HCT116 (cell line): ENCODE data around the gene HIVEP2. TPM values are rescaled to one million over a fixed set of nuclear protein-coding genes. Genes with fewer than 3 reads are reported as not detected.

Experiments used
- ATAC-seq: fragments of 200-7000 bp; cut with Tn5 transposase; 2 replicates; pipeline ENCODE4 v1.9.1; 2020; ENCODE audit warnings: mild to moderate bottlenecking, moderate library complexity
- BruUV-seq: library from RNA; stranded (reverse); fragments of 400-500 nt; replicated peaks from 2 replicates; lab custom pipeline; 2021; lab: Mats Ljungman, UMichigan
- CTCF ChIA-PET: fragments of 300-600 bp; sonication (Branson Sonifier 250); formaldehyde crosslinking; loops from one replicate; lab custom pipeline; 2021; ENCODE audit warnings: antibody characterized with exemption; lab: Charles Lee
- POLR2A ChIA-PET: fragments of 300-600, 350-600 bp; sonication (Branson Sonifier 250); formaldehyde crosslinking; loops from one replicate; lab custom pipeline; 2021; ENCODE audit warnings: antibody characterized with exemption; lab: Charles Lee
- RAD21 ChIA-PET, 2 experiments: fragments of 300-600 bp; sonication (Branson Sonifier 250); formaldehyde crosslinking; loops; one replicate each; lab custom pipeline; 2023; ENCODE audit warnings: low total read pairs in 2 of 2; ENCODE audit not compliant: uncharacterized antibody in 2 of 2, unreplicated experiment in 2 of 2, low non-redundant PET in 1 of 2; lab: Charles Lee
- DNase-seq: peaks from one replicate; pipeline ENCODE4 v3.0.0-alpha.2; 2010; ENCODE audit warnings: low read depth, low spot score
- H2AFZ ChIP-seq: fragments of 200-600 bp; shearing (Covaris generic), sonication (generic); 2 replicates; pipeline ENCODE4 v1.6.1; 2017; ENCODE audit warnings: low read depth, mixed run types, mixed read lengths, antibody characterized with exemption, low read length; ENCODE audit not compliant: poor library complexity, severe bottlenecking
- H3K27ac ChIP-seq: 2 replicates; pipeline ENCODE4 v1.5.1; 2012; ENCODE audit warnings: low read depth, low read length
- H3K27me3 ChIP-seq: fragments of 200-600 bp; sonication (generic); 2 replicates; pipeline ENCODE4 v1.6.1; 2016; ENCODE audit warnings: mixed run types, low read length, mixed read lengths; ENCODE audit not compliant: insufficient read depth
- H3K36me3 ChIP-seq, 2 experiments: fragments of 200-500 bp in 1 of 2; fragments of 200-600 bp in 1 of 2; sonication (Bioruptor generic) in 1 of 2; sonication (generic) in 1 of 2; 2 replicates each; pipeline versions ENCODE4 v1.5.1 to v1.6.1; 2014 to 2016; ENCODE audit warnings: low read length in 2 of 2, inconsistent platforms in 1 of 2, mixed read lengths in 1 of 2, mixed run types in 1 of 2; ENCODE audit not compliant: insufficient read depth in 2 of 2, control insufficient read depth in 1 of 2
- H3K4me1 ChIP-seq, 2 experiments: fragments of 200-600 bp in 1 of 2; sonication (generic) in 1 of 2; 2 replicates each; pipeline versions ENCODE4 v1.5.1 to v1.6.1; 2012 to 2017; ENCODE audit warnings: low read length in 2 of 2, inconsistent platforms in 1 of 2, mild to moderate bottlenecking in 1 of 2, mixed read lengths in 1 of 2, mixed run types in 1 of 2, moderate library complexity in 1 of 2; ENCODE audit not compliant: insufficient read depth in 2 of 2, control insufficient read depth in 1 of 2
- H3K4me2 ChIP-seq: fragments of 200-600 bp; sonication (generic); 2 replicates; pipeline ENCODE4 v1.6.1; 2017; ENCODE audit warnings: mixed run types, low read length, mixed read lengths
- H3K4me3 ChIP-seq, 2 experiments: fragments of 200-600 bp in 1 of 2; sonication (generic) in 1 of 2; replicated peaks in 1 of 2; 2 replicates each; pipeline ENCODE4 v1.5.1; 2011 to 2016; ENCODE audit warnings: low read length in 2 of 2, control low read depth in 1 of 2, low read depth in 1 of 2, mild to moderate bottlenecking in 1 of 2, mixed read lengths in 1 of 2, mixed run types in 1 of 2
- H3K79me2 ChIP-seq: fragments of 200-600 bp; sonication (generic); 2 replicates; pipeline ENCODE4 v1.6.1; 2017; ENCODE audit warnings: mild to moderate bottlenecking, mixed run types, low read length, moderate library complexity, mixed read lengths; ENCODE audit not compliant: insufficient read depth
- H3K9ac ChIP-seq: fragments of 200-600 bp; sonication (generic); 2 replicates; pipeline ENCODE4 v1.6.1; 2016; ENCODE audit warnings: low read length, mixed read lengths
- H3K9me2 ChIP-seq: fragments of 200-600 bp; sonication (generic), shearing (Covaris generic); 2 replicates; pipeline ENCODE4 v1.6.1; 2017; ENCODE audit warnings: mixed run types, mild to moderate bottlenecking, moderate library complexity; ENCODE audit not compliant: insufficient read depth
- H3K9me3 ChIP-seq, 2 experiments: fragments of 200-500 bp in 1 of 2; fragments of 200-600 bp in 1 of 2; sonication (Bioruptor generic) in 1 of 2; sonication (generic) in 1 of 2; 2 replicates each; pipeline ENCODE4 v1.6.1; 2014 to 2017; ENCODE audit warnings: low read length in 2 of 2, mixed read lengths in 2 of 2, inconsistent platforms in 1 of 2, low read depth in 1 of 2, mild to moderate bottlenecking in 1 of 2, mixed run types in 1 of 2, moderate library complexity in 1 of 2; ENCODE audit not compliant: control insufficient read depth in 1 of 2, insufficient read depth in 1 of 2
- H4K20me1 ChIP-seq: fragments of 200-600 bp; sonication (generic), shearing (Covaris generic); 2 replicates; pipeline ENCODE4 v1.6.1; 2017; ENCODE audit warnings: mixed run types, mild to moderate bottlenecking, moderate library complexity; ENCODE audit not compliant: insufficient read depth
- ATF3 ChIP-seq: IDR thresholded peaks from 2 replicates; pipeline ENCODE4 v1.6.1; 2012
- ELF1 ChIP-seq: IDR thresholded peaks from 2 replicates; pipeline ENCODE4 v1.6.1; 2012; ENCODE audit warnings: low read depth, borderline replicate concordance
- EZH2phosphoT487 ChIP-seq: fragments of 200-600 bp; IDR thresholded peaks from 2 replicates; pipeline ENCODE4 v1.6.1; 2018; ENCODE audit warnings: antibody characterized with exemption, borderline replicate concordance
- FOSL1 ChIP-seq: IDR thresholded peaks from 2 replicates; pipeline ENCODE4 v1.6.1; 2012; ENCODE audit warnings: low read depth
- MAX ChIP-seq: IDR thresholded peaks from 2 replicates; pipeline ENCODE4 v1.6.1; 2012
- POLR2AphosphoS5 ChIP-seq: IDR thresholded peaks from 2 replicates; pipeline ENCODE4 v1.6.1; 2011; ENCODE audit warnings: mild to moderate bottlenecking, low read depth, low read length, moderate library complexity
- RAD21 ChIP-seq: IDR thresholded peaks from 2 replicates; pipeline ENCODE4 v1.6.1; 2012; ENCODE audit warnings: low read depth, mild to moderate bottlenecking
- SIN3A ChIP-seq: IDR thresholded peaks from 2 replicates; pipeline ENCODE4 v1.6.1; 2012; ENCODE audit warnings: low read depth
- SP1 ChIP-seq: IDR thresholded peaks from 2 replicates; pipeline ENCODE4 v1.6.1; 2012; ENCODE audit warnings: low read depth
- ZFX ChIP-seq: fragments of 450-650 bp; IDR thresholded peaks from 2 replicates; pipeline ENCODE4 v1.6.1; 2017
- intact Hi-C: fragments of 100-400 bp; cut with micrococcal nuclease; formaldehyde crosslinking; loops from 2 replicates; pipeline ENCODE4 v1.10.0; 2022
- total RNA-seq: library from RNA; stranded (reverse); gene quantifications from one replicate; pipeline ENCODE4 v1.2.1, GENCODE V29; 2021; ENCODE audit not compliant: unreplicated experiment

HIVEP2 gene
- total RNA-seq, 1 experiment from 2014 or later = 8.1 TPM

GRCh38 chr6:142820338-142821051 is 124.5 kb downstream of the HIVEP2 start:
- ChIA-PET RAD21 (interaction anchor here in 1 of 2 experiments (0.5 kb wide), 1 partner anchor 35 kb away, joined by 5 read pairs; no protein-coding TSS in a partner anchor), POLR2A (no interaction called here), CTCF (no interaction called here)
- no TSS peak for BruUV-seq
- H3K9ac ChIP-seq = no peak overlapping the region
- H3K4me3 ChIP-seq = no peak overlapping the region
- no peak overlapping the region for H3K27ac ChIP-seq
- H3K9me2 ChIP-seq = no peaks in the 10 kb centered on the region
- H3K9me3 ChIP-seq = no peaks in the 10 kb centered on the region
- intact Hi-C loops = no loop called here
- H2AFZ ChIP-seq = no peak overlapping the region
- no peaks in the 10 kb centered on the region for H3K4me1 ChIP-seq
- H4K20me1 ChIP-seq = no peaks in the 10 kb centered on the region
- DNase-seq (no peak), ATAC-seq (no peak)
- H3K27me3 ChIP-seq = no peaks in the 10 kb centered on the region
- H3K36me3 ChIP-seq = no peaks in the 10 kb centered on the region
- H3K4me2 ChIP-seq = no peak overlapping the region
- no peak for TF ChIP-seq MAX
- TF ChIP-seq FOSL1 = no peak
- TF ChIP-seq POLR2AphosphoS5 = no peak
- TF ChIP-seq ZFX = no peak
- TF ChIP-seq ATF3 = no peak
- TF ChIP-seq EZH2phosphoT487 = no peak
- TF ChIP-seq RAD21 = no peak
- no peak for TF ChIP-seq SIN3A
- TF ChIP-seq ELF1 = no peak
- TF ChIP-seq SP1 = no peak
- no peaks in the 10 kb centered on the region for H3K79me2 ChIP-seq
